Nucleus accumbens (tissue), 56 donors: ENCODE data around the gene CCDC102B.
"Not testable (repeated sequence)": the region's sequence is repeated elsewhere in the genome, so short reads cannot be mapped to it uniquely, and the experiment has no call there.

Source experiments
- DNase-seq, 56 donors: peaks; one replicate each; lab custom pipeline; 2025; lab: John Stamatoyannopoulos, UW

The CCDC102B gene

GRCh38 chr18:68822926-68823325, 25.0 kb downstream of the CCDC102B start:
- DNase-seq = no peak

GRCh38 chr18:68826121-68826520, 28.2 kb downstream of the CCDC102B start:
- no peak for DNase-seq

- no peak for DNase-seq
Measured at GRCh38 chr18:68830256-68831045, 32.6 kb downstream of the CCDC102B start.

GRCh38 chr18:68833756-68834155, 35.9 kb downstream of the CCDC102B start:
- DNase-seq = no peak

- DNase-seq = no peak
Measured at GRCh38 chr18:68837665-68838451, 40.0 kb downstream of the CCDC102B start.

GRCh38 chr18:68839701-68840100, 41.8 kb downstream of the CCDC102B start:
- no peak for DNase-seq

- DNase-seq = no peak
Measured at GRCh38 chr18:68840554-68841263, 42.8 kb downstream of the CCDC102B start.

- DNase-seq = no peak
Measured at GRCh38 chr18:68841301-68841700, 43.4 kb downstream of the CCDC102B start.

- no peak for DNase-seq
Measured at GRCh38 chr18:68842951-68843350, 45.1 kb downstream of the CCDC102B start.

GRCh38 chr18:68843473-68844089, 45.7 kb downstream of the CCDC102B start:
- no peak for DNase-seq

- DNase-seq = no peak
Measured at GRCh38 chr18:68847219-68847837, 49.4 kb downstream of the CCDC102B start.

- no peak for DNase-seq
Measured at GRCh38 chr18:68848242-68848641, 50.4 kb downstream of the CCDC102B start.

- DNase-seq = no peak
Measured at GRCh38 chr18:68854786-68855391, 57.0 kb downstream of the CCDC102B start.

- DNase-seq = no peak
Measured at GRCh38 chr18:68855491-68855890, 57.6 kb downstream of the CCDC102B start.

GRCh38 chr18:68861365-68861764, 63.5 kb downstream of the CCDC102B start:
- no peak for DNase-seq

GRCh38 chr18:68865021-68865420, 67.1 kb downstream of the CCDC102B start:
- no peak for DNase-seq

GRCh38 chr18:68865503-68865902, 67.6 kb downstream of the CCDC102B start:
- no peak for DNase-seq

- no peak for DNase-seq
Measured at GRCh38 chr18:68873003-68873402, 75.1 kb downstream of the CCDC102B start.

- DNase-seq = no peak
Measured at GRCh38 chr18:68874361-68874760, 76.5 kb downstream of the CCDC102B start.

GRCh38 chr18:68879947-68880346, 82.1 kb downstream of the CCDC102B start:
- DNase-seq = not testable (repeated sequence)
